HepG2 (cell line): ENCODE results near the gene PNMA8B. TPM values are rescaled to one million over a fixed set of nuclear protein-coding genes. Genes with fewer than 3 reads are reported as not detected.

Experiments used
- ATAC-seq: fragments of 200-7000 bp; cut with Tn5 transposase; 3 replicates; pipeline ENCODE4 v1.9.1; 2020; ENCODE audit warnings: mild to moderate bottlenecking, moderate library complexity
- BruUV-seq: library from RNA; stranded (reverse); fragments of 400-500 nt; replicated peaks from 2 replicates; lab custom pipeline; 2021; lab: Mats Ljungman, UMichigan
- CTCF ChIA-PET: fragments of 300-600 bp; formaldehyde crosslinking; extraction: SDS; loops from one replicate; lab custom pipeline; 2021; ENCODE audit warnings: low total read pairs, inconsistent platforms, low intra/inter-chr PET ratio; lab: Yijun Ruan, JAX
- POLR2A ChIA-PET: fragments of 350-600 bp; sonication (Branson Sonifier 250); formaldehyde crosslinking; loops from one replicate; lab custom pipeline; 2020; ENCODE audit warnings: antibody characterized with exemption, inconsistent platforms; lab: Yijun Ruan, JAX
- DNase-seq: peaks from one replicate; pipeline ENCODE4 v3.0.0-alpha.2; 2015; ENCODE audit warnings: low spot score
- FAIRE-seq: peaks from 3 replicates; lab custom pipeline; 2011; peaks lifted over from hg19 to GRCh38; lab: Jason Lieb, UNC
- H2AFZ ChIP-seq: one replicate; pipeline ENCODE4 v1.6.1; 2011; ENCODE audit warnings: low read length, inconsistent platforms
- H3K27ac ChIP-seq: fragments of 300-600 bp; 3 replicates; pipeline ENCODE4 v1.8.0; 2011; ENCODE audit warnings: mixed run types, mild to moderate bottlenecking, mixed read lengths, low read length, inconsistent platforms; ENCODE audit not compliant: insufficient read depth; ENCODE audit errors: extremely low read length
- H3K27me3 ChIP-seq, 2 experiments: fragments of 200-600 bp in 1 of 2; 2 replicates in 1 of 2; 3 replicates in 1 of 2; pipeline versions ENCODE4 v1.6.0 to v1.8.0; 2011; ENCODE audit warnings: low read length in 2 of 2, mild to moderate bottlenecking in 2 of 2, moderate library complexity in 2 of 2, inconsistent platforms in 1 of 2; ENCODE audit not compliant: insufficient read depth in 2 of 2, control insufficient read depth in 1 of 2
- H3K36me3 ChIP-seq, 2 experiments: fragments of 200-600 bp in 1 of 2; replicated peaks in 1 of 2; 2 replicates in 1 of 2; 3 replicates in 1 of 2; pipeline versions ENCODE4 v1.5.1 to v1.8.0; 2011; ENCODE audit warnings: low read length in 2 of 2, inconsistent platforms in 1 of 2; ENCODE audit not compliant: insufficient read depth in 2 of 2, control insufficient read depth in 1 of 2
- H3K4me1 ChIP-seq: 2 replicates; pipeline ENCODE4 v1.5.1; 2012; ENCODE audit warnings: low read length, inconsistent platforms; ENCODE audit not compliant: insufficient read depth
- H3K4me2 ChIP-seq: 2 replicates; pipeline ENCODE4 v1.6.0; 2011; ENCODE audit warnings: low read depth, low read length, inconsistent platforms
- H3K4me3 ChIP-seq, 3 experiments: fragments of 200-600 bp in 1 of 3; sonication (generic), shearing (Covaris generic) in 1 of 3; replicated peaks in 1 of 3; 2 replicates each; pipeline ENCODE4 v1.5.1; 2011 to 2016; ENCODE audit warnings: low read length in 3 of 3, inconsistent platforms in 2 of 3, low read depth in 2 of 3, mild to moderate bottlenecking in 2 of 3, control low read depth in 1 of 3, mixed read lengths in 1 of 3; ENCODE audit not compliant: insufficient read depth in 1 of 3
- H3K79me2 ChIP-seq: one replicate; pipeline ENCODE4 v1.6.1; 2011; ENCODE audit warnings: low read length, inconsistent platforms; ENCODE audit not compliant: insufficient read depth
- H3K9ac ChIP-seq: 2 replicates; pipeline ENCODE4 v1.6.0; 2011; ENCODE audit warnings: mild to moderate bottlenecking, low read depth, low read length, inconsistent platforms; ENCODE audit not compliant: insufficient read depth
- H3K9me3 ChIP-seq: 2 replicates; pipeline ENCODE4 v1.5.1; 2012; ENCODE audit warnings: mild to moderate bottlenecking, low read length
- H4K20me1 ChIP-seq: 2 replicates; pipeline ENCODE4 v1.6.0; 2011; ENCODE audit warnings: inconsistent platforms, mild to moderate bottlenecking, low read length, moderate library complexity; ENCODE audit not compliant: insufficient read depth
- ARNT2 ChIP-seq: sonication (generic); formaldehyde crosslinking; IDR thresholded peaks from 2 replicates; pipeline ENCODE4 v1.8.0; 2022; ENCODE audit warnings: mild to moderate bottlenecking, low read depth, missing genetic modification reagents, moderate library complexity
- CREB1 ChIP-seq, 2 experiments: fragments of 450-650 bp in 1 of 2; IDR thresholded peaks; 2 replicates each; pipeline ENCODE4 v1.6.1; 2016 to 2017; ENCODE audit warnings: control low read depth in 1 of 2, mild to moderate bottlenecking in 1 of 2, missing compliant biosample characterization in 1 of 2, missing genetic modification characterization in 1 of 2
- DNMT3B ChIP-seq: conservative IDR thresholded peaks from 2 replicates; pipeline ENCODE4 v1.6.1; 2016; ENCODE audit warnings: missing biosample characterization, control low read depth
- FOXK1 ChIP-seq: sonication (generic); formaldehyde crosslinking; IDR thresholded peaks from 2 replicates; pipeline ENCODE4 v1.4.0; 2020; ENCODE audit warnings: low read depth, missing genetic modification reagents, borderline replicate concordance
- GABPB1 ChIP-seq: IDR thresholded peaks from 2 replicates; pipeline ENCODE4 v1.6.1; 2016; ENCODE audit warnings: mild to moderate bottlenecking, missing genetic modification reagents, moderate library complexity, missing compliant biosample characterization
- KAT2B ChIP-seq: fragments of 150-350 bp; IDR thresholded peaks from 2 replicates; pipeline ENCODE4 v1.6.1; 2014; ENCODE audit warnings: low read depth, low read length, borderline replicate concordance
- KDM5B ChIP-seq: sonication (generic); formaldehyde crosslinking; IDR thresholded peaks from 2 replicates; pipeline ENCODE4 v1.4.0; 2020; ENCODE audit warnings: missing genetic modification reagents, mild to moderate bottlenecking, borderline replicate concordance
- MAFK ChIP-seq, 2 experiments: IDR thresholded peaks in 1 of 2; conservative IDR thresholded peaks in 1 of 2; 2 replicates each; pipeline ENCODE4 v1.6.1; 2011; ENCODE audit warnings: improper control_type of control experiment in 2 of 2, low read length in 2 of 2
- MYC ChIP-seq: sonication (generic); formaldehyde crosslinking; IDR thresholded peaks from 2 replicates; pipeline ENCODE4 v1.9.0; 2021; ENCODE audit warnings: missing genetic modification reagents, borderline replicate concordance
- NFKBIZ ChIP-seq: IDR thresholded peaks from 2 replicates; pipeline ENCODE4 v1.6.1; 2018; ENCODE audit warnings: missing genetic modification reagents, missing compliant biosample characterization
- SMAD9 ChIP-seq: sonication (generic); formaldehyde crosslinking; IDR thresholded peaks from 2 replicates; pipeline ENCODE4 v1.5.1; 2020; ENCODE audit warnings: mild to moderate bottlenecking, missing genetic modification reagents
- SYNCRIP ChIP-seq: fragments of 200-400 bp; formaldehyde crosslinking; IDR thresholded peaks from 2 replicates; pipeline ENCODE4 v1.6.1; 2018; ENCODE audit warnings: mild to moderate bottlenecking, low read depth, low read length; ENCODE audit not compliant: insufficient read depth
- TBX2 ChIP-seq: sonication (generic); formaldehyde crosslinking; IDR thresholded peaks from 2 replicates; pipeline ENCODE4 v1.5.0; 2020; ENCODE audit warnings: missing genetic modification reagents, mild to moderate bottlenecking, borderline replicate concordance
- TEAD2 ChIP-seq: sonication (generic); formaldehyde crosslinking; IDR thresholded peaks from 2 replicates; pipeline ENCODE4 v1.9.0; 2021; ENCODE audit warnings: missing genetic modification reagents
- TOE1 ChIP-seq: sonication (generic); formaldehyde crosslinking; IDR thresholded peaks from 2 replicates; pipeline ENCODE4 v1.4.0; 2020; ENCODE audit warnings: mild to moderate bottlenecking, missing genetic modification reagents
- TSC22D2 ChIP-seq: sonication (generic); formaldehyde crosslinking; IDR thresholded peaks from 2 replicates; pipeline ENCODE4 v1.5.1; 2020; ENCODE audit warnings: missing genetic modification reagents, mild to moderate bottlenecking, borderline replicate concordance
- ZFX ChIP-seq: sonication (generic); formaldehyde crosslinking; IDR thresholded peaks from 2 replicates; pipeline ENCODE4 v1.4.0; 2020; ENCODE audit warnings: mild to moderate bottlenecking, low read depth, missing genetic modification reagents, moderate library complexity
- ZIK1 ChIP-seq: sonication (generic); formaldehyde crosslinking; IDR thresholded peaks from 2 replicates; pipeline ENCODE4 v1.5.0; 2020; ENCODE audit warnings: mild to moderate bottlenecking, low read depth, missing genetic modification reagents, borderline replicate concordance
- ZNF563 ChIP-seq: sonication (generic); formaldehyde crosslinking; IDR thresholded peaks from 2 replicates; pipeline ENCODE4 v1.8.0; 2022; ENCODE audit warnings: mild to moderate bottlenecking, moderate library complexity, missing genetic modification reagents
- ZNF878 ChIP-seq: sonication (generic); formaldehyde crosslinking; IDR thresholded peaks from 2 replicates; pipeline ENCODE4 v1.8.1; 2023; ENCODE audit warnings: mild to moderate bottlenecking, missing genetic modification reagents, moderate library complexity
- WGBS: methylation state at CpG from one replicate; pipeline ENCODE4 v1.1.6; 2017; ENCODE audit warnings: low lambda C conversion rate; 5-methylcytosine and 5-hydroxymethylcytosine counted together
- in situ Hi-C: cut with HindIII; loops from 2 replicates; pipeline ENCODE4 v1.10.0; 2017; ENCODE audit warnings: low pct_unique_long_range_greater_than_20kb; ENCODE audit not compliant: extremely low pct_ligation_motif_present
- intact Hi-C: fragments of 100-400 bp; cut with micrococcal nuclease; formaldehyde crosslinking; loops from one replicate; pipeline ENCODE4 v1.10.0; 2022; ENCODE audit not compliant: unreplicated experiment
- polyA plus RNA-seq, 8 experiments: library from polyadenylated mRNA; depleted of rRNA in 3 of 8; stranded (reverse) in 7 of 8; unstranded in 1 of 8; fragments of >200 nt; fragmentation: Illumina TruSeq in 4 of 8; extraction: Trizol in 4 of 8; gene quantifications; 2 replicates each; pipeline versions ENCODE4 v1.2.1 to v1.2.3, GENCODE V29; 2011 to 2016; ENCODE audit warnings: low read depth in 4 of 8, missing spikeins in 1 of 8, mixed read lengths in 1 of 8; ENCODE audit not compliant: insufficient read depth in 1 of 8
- total RNA-seq, 5 experiments: library from RNA; depleted of rRNA; stranded (reverse); fragments of >200 nt; fragmentation: Illumina TruSeq; extraction: Trizol; gene quantifications; 2 replicates each; pipeline ENCODE4 v1.2.3, GENCODE V29; 2016; ENCODE audit warnings: low read depth in 1 of 5
- TF ChIP-seq, protein P1 (sequence below): sonication (generic); formaldehyde crosslinking; IDR thresholded peaks from 2 replicates; pipeline ENCODE4 v1.5.0; 2020; ENCODE audit warnings: mild to moderate bottlenecking, missing genetic modification reagents
- TF ChIP-seq, protein P2 (sequence below): sonication (generic); formaldehyde crosslinking; IDR thresholded peaks from 2 replicates; pipeline ENCODE4 v1.5.0; 2020; ENCODE audit warnings: mild to moderate bottlenecking, missing genetic modification reagents, moderate library complexity

PNMA8B gene
- total and polyA plus RNA-seq, 2 of the 13 experiments (the other 11 are each of a cell fraction or from before 2014, with no cell fraction given): not detected

DNA sequence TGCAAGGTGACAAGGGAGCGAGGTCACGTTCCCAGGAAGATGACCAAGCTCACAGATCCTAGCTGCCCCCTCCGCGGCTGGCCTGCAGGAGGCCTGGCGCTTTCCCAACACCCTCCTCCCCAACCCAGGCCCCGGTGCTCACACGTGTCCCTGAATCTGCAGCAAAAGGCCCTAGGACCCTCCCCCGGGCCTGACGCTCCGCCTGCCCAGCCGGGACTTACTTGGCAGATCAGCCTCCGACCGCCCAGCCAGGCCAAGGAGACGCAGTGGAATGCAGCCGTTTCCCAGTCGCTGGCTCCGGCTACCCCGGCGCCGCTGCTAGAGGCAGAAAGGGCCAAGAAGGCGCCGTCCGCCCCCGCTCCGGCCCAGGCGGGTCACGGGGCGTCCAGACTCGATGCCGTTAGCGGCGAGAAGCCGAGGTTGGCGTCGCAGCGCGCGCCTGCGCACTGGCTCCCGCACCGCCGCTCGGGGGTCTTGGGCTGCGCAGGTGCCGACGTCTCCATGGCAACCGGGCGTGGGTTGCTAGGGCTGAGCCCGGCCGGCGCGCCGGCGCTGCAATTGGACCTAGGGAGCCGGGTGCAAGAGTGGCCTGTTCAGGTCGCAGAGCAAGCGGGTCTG lies 24.4 kb downstream of the PNMA8B start, which contains the start of gene PNMA8A:
Gene PNMA8A (minus strand): TSS at position 448 of the 618 bp plus-strand sequence. CDS start 528 bp downstream, outside the sequence.
- Histone ChIP-seq H3K4me2 (peak within 1 kb of the TSS; percentile 68), H3K27ac (no peak within 1 kb of the TSS), H3K9ac (no peak within 1 kb of the TSS), H3K27me3 (peaks cover 2 to 19% of the 10 kb centered on the region in 2 experiments; a peak in 3 of 5 replicates), H3K36me3 (no peaks in the 10 kb centered on the region), H2AFZ (no peak within 1 kb of the TSS), H3K4me3 (peak within 1 kb of the TSS; percentile 30 to 40 (median 31); a peak in 3 of 6 replicates), H4K20me1 (no peaks in the 10 kb centered on the region), H3K9me3 (no peaks in the 10 kb centered on the region), H3K4me1 (peaks cover 27% of the 10 kb centered on the region), H3K79me2 (no peaks in the 10 kb centered on the region)
- in situ Hi-C loops: no loop called here
- no TSS peak for BruUV-seq
- WGBS: no CpG with 5 or more reads among the region's 57 CpGs
- ChIA-PET POLR2A (no interaction called here), CTCF (no interaction called here)
- FAIRE-seq (no peak), ATAC-seq (peak; percentile 63), DNase-seq (no peak)
- intact Hi-C loops: no loop called here
- TF ChIP-seq SMAD9 (CRISPR knock-in tag) (no peak), FOXK1 (CRISPR knock-in tag) (no peak), CREB1 (IDR thresholded peaks at IDR 0.05) (no peak), CREB1 (CRISPR knock-in tag; IDR thresholded peaks at IDR 0.05) (no peak), ZFX (CRISPR knock-in tag) (peak; percentile 15; the same call in 1 of the 2 replicates), MYC (CRISPR knock-in tag) (no peak), SYNCRIP (no peak), TBX2 (CRISPR knock-in tag) (no peak), KAT2B (no peak), TOE1 (CRISPR knock-in tag) (no peak), TEAD2 (CRISPR knock-in tag) (no peak), GABPB1 (CRISPR knock-in tag) (peak; percentile 22; the same call in 1 of the 2 replicates), NFKBIZ (CRISPR knock-in tag) (no peak), ZIK1 (CRISPR knock-in tag) (no peak), ZNF878 (CRISPR knock-in tag) (no peak), ZNF563 (CRISPR knock-in tag) (0 out of 2 replicates have a peak, but pooled peaks have one; percentile 47), DNMT3B (CRISPR knock-in tag) (no peak), TSC22D2 (CRISPR knock-in tag) (no peak), ARNT2 (CRISPR knock-in tag) (no peak; the same call in 1 of the 2 replicates), MAFK (conservative IDR thresholded peaks at IDR 0.05 in 1 of 2, IDR thresholded peaks at IDR 0.05 in 1 of 2; ENCODE audit: low read length in 2 of 2) (no peak), KDM5B (CRISPR knock-in tag) (peak; percentile 37; the same call in 1 of the 2 replicates)
- TF ChIP-seq, protein P1, sequence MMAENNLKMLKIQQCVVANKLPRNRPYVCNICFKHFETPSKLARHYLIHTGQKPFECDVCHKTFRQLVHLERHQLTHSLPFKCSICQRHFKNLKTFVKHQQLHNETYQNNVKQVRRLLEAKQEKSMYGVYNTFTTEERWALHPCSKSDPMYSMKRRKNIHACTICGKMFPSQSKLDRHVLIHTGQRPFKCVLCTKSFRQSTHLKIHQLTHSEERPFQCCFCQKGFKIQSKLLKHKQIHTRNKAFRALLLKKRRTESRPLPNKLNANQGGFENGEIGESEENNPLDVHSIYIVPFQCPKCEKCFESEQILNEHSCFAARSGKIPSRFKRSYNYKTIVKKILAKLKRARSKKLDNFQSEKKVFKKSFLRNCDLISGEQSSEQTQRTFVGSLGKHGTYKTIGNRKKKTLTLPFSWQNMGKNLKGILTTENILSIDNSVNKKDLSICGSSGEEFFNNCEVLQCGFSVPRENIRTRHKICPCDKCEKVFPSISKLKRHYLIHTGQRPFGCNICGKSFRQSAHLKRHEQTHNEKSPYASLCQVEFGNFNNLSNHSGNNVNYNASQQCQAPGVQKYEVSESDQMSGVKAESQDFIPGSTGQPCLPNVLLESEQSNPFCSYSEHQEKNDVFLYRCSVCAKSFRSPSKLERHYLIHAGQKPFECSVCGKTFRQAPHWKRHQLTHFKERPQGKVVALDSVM (CRISPR knock-in tag): no peak
- TF ChIP-seq, protein P2, sequence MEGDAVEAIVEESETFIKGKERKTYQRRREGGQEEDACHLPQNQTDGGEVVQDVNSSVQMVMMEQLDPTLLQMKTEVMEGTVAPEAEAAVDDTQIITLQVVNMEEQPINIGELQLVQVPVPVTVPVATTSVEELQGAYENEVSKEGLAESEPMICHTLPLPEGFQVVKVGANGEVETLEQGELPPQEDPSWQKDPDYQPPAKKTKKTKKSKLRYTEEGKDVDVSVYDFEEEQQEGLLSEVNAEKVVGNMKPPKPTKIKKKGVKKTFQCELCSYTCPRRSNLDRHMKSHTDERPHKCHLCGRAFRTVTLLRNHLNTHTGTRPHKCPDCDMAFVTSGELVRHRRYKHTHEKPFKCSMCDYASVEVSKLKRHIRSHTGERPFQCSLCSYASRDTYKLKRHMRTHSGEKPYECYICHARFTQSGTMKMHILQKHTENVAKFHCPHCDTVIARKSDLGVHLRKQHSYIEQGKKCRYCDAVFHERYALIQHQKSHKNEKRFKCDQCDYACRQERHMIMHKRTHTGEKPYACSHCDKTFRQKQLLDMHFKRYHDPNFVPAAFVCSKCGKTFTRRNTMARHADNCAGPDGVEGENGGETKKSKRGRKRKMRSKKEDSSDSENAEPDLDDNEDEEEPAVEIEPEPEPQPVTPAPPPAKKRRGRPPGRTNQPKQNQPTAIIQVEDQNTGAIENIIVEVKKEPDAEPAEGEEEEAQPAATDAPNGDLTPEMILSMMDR (CRISPR knock-in tag): 0 out of 2 replicates have a peak, but pooled peaks have one; percentile 3
